IMR-90 (cell line): ENCODE measurements around the gene NLGN3. TPM values are rescaled to one million over a fixed set of nuclear protein-coding genes. Genes with fewer than 3 reads are reported as not detected.

ENCODE experiments used
- ATAC-seq: fragments of 200-7000 bp; cut with Tn5 transposase; 2 replicates; pipeline ENCODE4 v1.9.1; 2020; ENCODE audit warnings: low read depth, mild to moderate bottlenecking, moderate library complexity
- BruUV-seq: library from RNA; stranded (reverse); fragments of 400-500 nt; replicated peaks from 2 replicates; lab custom pipeline; 2021; lab: Mats Ljungman, UMichigan
- CTCF ChIA-PET: fragments of 300-600 bp; formaldehyde crosslinking; extraction: SDS; loops from one replicate; lab custom pipeline; 2021; ENCODE audit warnings: antibody characterized with exemption; lab: Yijun Ruan, JAX
- POLR2A ChIA-PET: fragments of 300-600 bp; sonication (Branson Sonifier 250); formaldehyde crosslinking; loops from one replicate; lab custom pipeline; 2022; ENCODE audit warnings: antibody characterized with exemption; ENCODE audit not compliant: unreplicated experiment; lab: Charles Lee
- DNase-seq: peaks from one replicate; pipeline ENCODE4 v3.0.0; 2013
- H2AFZ ChIP-seq: replicated peaks from 2 replicates; pipeline ENCODE3; 2013; ENCODE audit warnings: low read length, mild to moderate bottlenecking; ENCODE audit not compliant: poor library complexity
- H2AK5ac ChIP-seq: 2 replicates; pipeline ENCODE4 v1.6.1; 2013; ENCODE audit warnings: low read depth, low read length, inconsistent platforms
- H2AK9ac ChIP-seq: replicated peaks from 2 replicates; pipeline ENCODE3; 2013; ENCODE audit warnings: mild to moderate bottlenecking, low read depth, low read length, moderate library complexity; ENCODE audit not compliant: poor library complexity
- H2BK120ac ChIP-seq: 2 replicates; pipeline ENCODE4 v1.6.1; 2013; ENCODE audit warnings: low read depth, low read length, inconsistent platforms
- H2BK15ac ChIP-seq: 3 replicates; pipeline ENCODE4 v1.6.1; 2013; ENCODE audit warnings: low read depth, low read length, inconsistent platforms
- H2BK20ac ChIP-seq: 2 replicates; pipeline ENCODE4 v1.6.1; 2013; ENCODE audit warnings: low read depth, mild to moderate bottlenecking, inconsistent platforms, low read length, moderate library complexity
- H2BK5ac ChIP-seq: 2 replicates; pipeline ENCODE4 v1.6.1; 2013; ENCODE audit warnings: mild to moderate bottlenecking, low read depth, low read length, inconsistent platforms; ENCODE audit not compliant: poor library complexity, severe bottlenecking
- H3K14ac ChIP-seq: replicated peaks from 2 replicates; pipeline ENCODE4 v1.6.1; 2013; ENCODE audit warnings: low read depth, low read length, inconsistent platforms
- H3K18ac ChIP-seq: 2 replicates; pipeline ENCODE4 v1.6.1; 2013; ENCODE audit warnings: low read depth, low read length, control low read depth
- H3K23ac ChIP-seq: 2 replicates; pipeline ENCODE4 v1.6.1; 2013; ENCODE audit warnings: low read depth, low read length, inconsistent platforms
- H3K27ac ChIP-seq: 2 replicates; pipeline ENCODE4 v1.5.1; 2013; ENCODE audit warnings: mild to moderate bottlenecking, control low read depth, low read length; ENCODE audit not compliant: insufficient read depth
- H3K27me3 ChIP-seq: 2 replicates; pipeline ENCODE4 v1.6.1; 2013; ENCODE audit warnings: low read length; ENCODE audit not compliant: control insufficient read depth, insufficient read depth
- H3K36me3 ChIP-seq: 2 replicates; pipeline ENCODE4 v1.6.1; 2013; ENCODE audit warnings: low read length, mixed read lengths; ENCODE audit not compliant: control insufficient read depth, insufficient read depth
- H3K4ac ChIP-seq: 2 replicates; pipeline ENCODE4 v1.6.1; 2013; ENCODE audit warnings: low read depth, low read length, inconsistent platforms
- H3K4me1 ChIP-seq: 2 replicates; pipeline ENCODE4 v1.6.1; 2013; ENCODE audit warnings: low read length, mixed read lengths; ENCODE audit not compliant: control insufficient read depth, insufficient read depth
- H3K4me2 ChIP-seq: 2 replicates; pipeline ENCODE4 v1.6.1; 2013; ENCODE audit warnings: low read depth, mild to moderate bottlenecking, control low read depth, low read length, moderate library complexity
- H3K4me3 ChIP-seq: 2 replicates; pipeline ENCODE4 v1.5.1; 2013; ENCODE audit warnings: low read depth, mild to moderate bottlenecking, control low read depth, low read length, moderate library complexity; ENCODE audit not compliant: insufficient read depth
- H3K56ac ChIP-seq: 2 replicates; pipeline ENCODE4 v1.6.1; 2013; ENCODE audit warnings: low read length, inconsistent platforms; ENCODE audit not compliant: insufficient read depth; ENCODE audit errors: extremely low read depth
- H3K79me1 ChIP-seq, 2 experiments: 2 replicates each; pipeline ENCODE4 v1.6.1; 2013; ENCODE audit warnings: low read length in 2 of 2, inconsistent platforms in 1 of 2, low read depth in 1 of 2
- H3K9ac ChIP-seq: 2 replicates; pipeline ENCODE4 v1.6.1; 2013; ENCODE audit warnings: low read depth, low read length, control low read depth
- H3K9me1 ChIP-seq: 2 replicates; pipeline ENCODE4 v1.6.1; 2013; ENCODE audit warnings: low read length, inconsistent platforms; ENCODE audit not compliant: insufficient read depth
- H3K9me3 ChIP-seq: 2 replicates; pipeline ENCODE4 v1.6.1; 2013; ENCODE audit warnings: low read length; ENCODE audit not compliant: control insufficient read depth, insufficient read depth
- H4K20me1 ChIP-seq: 2 replicates; pipeline ENCODE4 v1.6.1; 2013; ENCODE audit warnings: low read length, inconsistent platforms; ENCODE audit not compliant: insufficient read depth
- H4K5ac ChIP-seq: 2 replicates; pipeline ENCODE4 v1.6.1; 2013; ENCODE audit warnings: mild to moderate bottlenecking, low read depth, low read length, control low read depth
- H4K8ac ChIP-seq, 2 experiments: 2 replicates each; pipeline ENCODE4 v1.6.1; 2013; ENCODE audit warnings: low read depth in 2 of 2, low read length in 2 of 2, control low read depth in 1 of 2, inconsistent platforms in 1 of 2
- H4K91ac ChIP-seq: 2 replicates; pipeline ENCODE4 v1.6.1; 2013; ENCODE audit warnings: low read depth, low read length, inconsistent platforms; ENCODE audit not compliant: insufficient read depth
- BHLHE40 ChIP-seq: fragments of 150-350 bp; IDR thresholded peaks from 2 replicates; pipeline ENCODE4 v1.6.1; 2016; ENCODE audit warnings: mild to moderate bottlenecking, low read depth, low read length
- CEBPB ChIP-seq: IDR thresholded peaks from 2 replicates; pipeline ENCODE4 v1.6.1; 2012; ENCODE audit warnings: low read depth, low read length, improper control_type of control experiment
- FOS ChIP-seq: fragments of 150-350 bp; IDR thresholded peaks from 2 replicates; pipeline ENCODE4 v1.6.1; 2016; ENCODE audit warnings: low read depth, low read length
- NFE2L2 ChIP-seq: fragments of 150-350 bp; IDR thresholded peaks from 2 replicates; pipeline ENCODE4 v1.6.1; 2016; ENCODE audit warnings: low read depth, mild to moderate bottlenecking, low read length
- RAD21 ChIP-seq: IDR thresholded peaks from 2 replicates; pipeline ENCODE4 v1.6.1; 2012; ENCODE audit warnings: low read length, improper control_type of control experiment
- RCOR1 ChIP-seq: IDR thresholded peaks from 2 replicates; pipeline ENCODE4 v1.6.1; 2012; ENCODE audit warnings: mild to moderate bottlenecking, low read length, improper control_type of control experiment; ENCODE audit not compliant: insufficient replicate concordance
- WGBS, 2 experiments: methylation state at CpG; one replicate each; pipeline versions ENCODE4 v1.1.5 to v1.1.7; 2013; ENCODE audit warnings: missing lambda C conversion rate in 2 of 2; ENCODE audit not compliant: insufficient read length in 1 of 2; ENCODE audit errors: extremely low coverage in 2 of 2; 5-methylcytosine and 5-hydroxymethylcytosine counted together
- dilution Hi-C: fragments of 300-500 bp; cut with HindIII; formaldehyde crosslinking; loops from one replicate; pipeline ENCODE4 v1.14.3; 2018; ENCODE audit warnings: low sequenced_read_pairs; ENCODE audit not compliant: unreplicated experiment
- in situ Hi-C: fragments of 300-500 bp; cut with MboI; formaldehyde crosslinking; loops from 3 replicates; pipeline ENCODE4 v1.14.3; 2019; ENCODE audit warnings: low sequenced_read_pairs, inconsistent platforms, mixed read lengths
- intact Hi-C: fragments of 100-400 bp; cut with micrococcal nuclease; formaldehyde crosslinking; loops from 2 replicates; pipeline ENCODE4 v1.10.0; 2022
- polyA plus RNA-seq, 3 experiments: library from polyadenylated mRNA; depleted of rRNA; stranded (reverse); fragments of >200 nt; gene quantifications; 2 replicates each; pipeline ENCODE4 v1.2.3, GENCODE V29; 2012; ENCODE audit warnings: low replicate concordance in 1 of 3
- total RNA-seq: library from RNA; depleted of rRNA; stranded (reverse); fragments of >200 nt; gene quantifications from 2 replicates; pipeline ENCODE4 v1.2.3, GENCODE V29; 2012

NLGN3 gene
- total and polyA plus RNA-seq, 2 of the 4 experiments (the other 2 are of a cell fraction): 0.18 to 0.39 TPM

- Histone ChIP-seq H3K18ac (no peak overlapping the region), H3K9me3 (no peaks in the 10 kb centered on the region), H2BK20ac (no peak overlapping the region), H3K23ac (no peak overlapping the region), H2AK5ac (no peak overlapping the region), H3K4me2 (no peak overlapping the region), H4K20me1 (no peaks in the 10 kb centered on the region), H4K5ac (no peak overlapping the region), H3K4ac (no peak overlapping the region), H4K8ac (no peak overlapping the region), H3K4me3 (no peak overlapping the region), H2BK15ac (no peak overlapping the region), H3K36me3 (no peaks in the 10 kb centered on the region), H3K79me1 (no peaks in the 10 kb centered on the region), H3K14ac (no peak overlapping the region), H2BK5ac (no peak overlapping the region), H2BK120ac (no peak overlapping the region), H3K9ac (no peak overlapping the region), H4K91ac (no peak overlapping the region), H3K56ac (no peak overlapping the region), H3K4me1 (no peaks in the 10 kb centered on the region), H2AFZ (no peak overlapping the region), H3K9me1 (no peaks in the 10 kb centered on the region), H3K27me3 (peaks cover 11% of the 10 kb centered on the region; the same call in 1 of the 2 replicates), H3K27ac (no peak overlapping the region), H2AK9ac (no peak overlapping the region)
- ATAC-seq (no peak), DNase-seq (no peak)
- ChIA-PET CTCF (no interaction called here), POLR2A (interaction anchor here (0.6 kb wide), 1 partner anchor 52 kb away, joined by 3 read pairs; no protein-coding TSS in a partner anchor)
- dilution Hi-C loops: no loop called here
- no CpG with 5 or more reads among the region's 5 CpGs for WGBS, 2 experiments
- intact Hi-C loops: no loop called here
- BruUV-seq: no TSS peak
- in situ Hi-C loops: no loop called here
- TF ChIP-seq NFE2L2: no peak
- no peak for TF ChIP-seq FOS
- TF ChIP-seq CEBPB: no peak
- no peak for TF ChIP-seq RCOR1
- no peak for TF ChIP-seq BHLHE40
- no peak for TF ChIP-seq RAD21
Observed at GRCh38 chrX:71159335-71159734, 14.7 kb downstream of the NLGN3 start.
